HL-60/S4 treated with phorbol 12-myristate 13-acetate at 8.2 ng/mL for 4 days and 3 days (cell line): ENCODE measurements around the gene PET100.
"Not testable (repeated sequence)": the region's sequence is repeated elsewhere in the genome, so short reads cannot be mapped to it uniquely, and the experiment has no call there.

ENCODE experiments used
- in situ Hi-C: fragments of 300-500 bp; cut with MboI; formaldehyde crosslinking; loops from 2 replicates; pipeline ENCODE4 v1.15.0; 2022; ENCODE audit warnings: low sequenced_read_pairs

PET100 gene

DNA sequence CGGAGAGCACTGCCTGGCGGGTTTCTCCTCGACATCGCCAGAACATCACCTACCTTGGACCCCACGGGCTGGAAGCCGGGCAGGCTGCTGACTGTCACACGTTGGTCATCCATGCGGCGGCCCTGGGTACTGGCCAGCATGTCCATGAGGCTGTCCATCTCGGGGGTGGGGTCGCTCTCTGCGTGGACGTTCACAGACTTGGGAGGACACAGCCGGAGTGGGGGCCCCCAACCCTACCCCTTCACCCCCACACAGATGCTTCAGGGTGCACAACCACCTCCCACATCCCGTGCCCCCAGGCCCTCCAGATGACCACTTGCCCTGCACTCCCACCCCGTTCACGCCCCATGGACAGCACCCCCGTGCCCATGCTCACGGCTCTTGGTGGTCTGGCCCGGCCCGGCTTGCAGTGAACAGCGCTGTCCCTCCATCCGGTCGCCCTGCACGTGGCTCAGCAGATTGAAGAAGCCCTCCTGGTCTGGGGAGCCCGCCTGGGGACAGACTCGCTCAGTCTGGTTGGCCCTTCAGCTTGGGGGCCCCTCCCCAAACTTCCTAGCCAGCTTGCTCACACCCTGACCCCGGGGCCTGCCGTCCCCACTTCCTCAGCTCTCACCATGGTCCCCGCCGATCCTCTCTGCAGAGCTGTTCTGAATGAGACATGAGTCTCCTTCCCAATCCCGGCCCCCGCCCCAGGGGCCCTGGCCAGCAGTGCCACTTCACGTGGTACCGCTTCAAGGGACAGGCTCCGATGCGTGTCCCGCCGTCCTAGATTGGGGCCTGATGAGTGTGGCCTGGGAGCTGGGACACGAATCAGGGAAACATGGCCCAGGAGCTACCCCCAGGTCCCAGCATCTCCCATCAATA, 3.0 kb downstream of the PET100 start:
- in situ Hi-C loops: no loop called here

DNA sequence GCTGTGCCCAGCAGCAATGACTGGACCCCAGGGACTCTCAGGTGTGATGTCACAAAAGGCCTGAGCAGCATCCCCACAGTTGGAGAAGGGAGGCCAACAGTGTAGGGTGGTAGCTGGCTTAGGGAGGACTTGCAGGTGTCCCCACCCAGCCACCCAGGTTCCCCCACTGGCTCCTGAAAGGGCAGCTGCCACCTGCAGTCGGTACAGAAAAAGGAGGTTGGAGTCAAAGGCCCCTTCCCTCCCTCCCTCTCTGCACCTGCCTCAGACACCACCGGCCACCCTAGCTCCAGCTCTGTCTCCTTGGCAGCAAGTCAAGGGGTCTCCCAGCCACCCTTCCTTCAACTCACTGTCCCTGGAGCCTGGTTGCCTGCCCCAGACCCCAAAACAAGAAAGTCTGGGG, 4.1 kb downstream of the PET100 start, which contains the start of gene PCP2:
Gene PCP2 (minus strand): TSS at position 22 of the 400 bp plus-strand sequence. CDS start 262 bp downstream, outside the sequence.
- in situ Hi-C loops: no loop called here

DNA sequence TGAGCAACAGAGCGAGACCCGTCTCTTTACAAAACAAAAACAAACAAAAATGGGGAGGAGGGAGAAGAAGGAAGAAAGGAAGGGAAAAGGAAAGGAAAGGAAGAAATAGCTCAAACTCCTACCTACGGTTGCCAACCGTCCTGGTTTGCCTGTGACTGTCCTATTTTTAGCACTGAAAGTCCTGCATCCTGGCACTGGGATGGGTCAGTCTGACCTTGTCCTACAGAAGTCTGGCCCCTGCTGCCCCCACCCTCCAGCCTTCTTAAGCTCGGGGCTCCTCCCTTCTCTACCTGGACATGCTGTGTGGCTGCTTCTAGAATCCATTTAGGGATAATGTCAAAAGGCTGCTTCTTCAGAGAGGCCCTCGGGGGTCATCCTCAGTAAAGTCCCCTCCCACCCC, 6.1 kb downstream of the PET100 start:
- in situ Hi-C loops: no loop called here

DNA sequence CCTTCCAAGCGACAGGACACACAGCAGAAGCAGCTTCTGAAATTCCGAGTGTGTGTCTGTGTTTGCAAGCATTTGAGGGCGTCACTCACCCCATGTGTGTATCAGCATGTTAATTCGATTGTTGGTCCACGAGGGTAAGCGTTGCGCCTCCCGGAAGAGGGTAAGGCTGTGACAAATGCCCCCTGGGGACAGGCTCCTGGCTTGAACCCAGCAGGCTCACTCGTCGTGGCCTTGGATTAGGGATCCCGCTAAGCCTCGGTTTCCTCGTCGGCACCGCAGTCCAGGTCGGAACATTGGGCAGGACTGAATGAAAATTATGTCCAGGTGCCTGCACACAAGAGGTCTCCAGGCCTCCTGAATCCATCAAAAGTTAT, 6.7 kb downstream of the PET100 start:
- in situ Hi-C loops: no loop called here

DNA sequence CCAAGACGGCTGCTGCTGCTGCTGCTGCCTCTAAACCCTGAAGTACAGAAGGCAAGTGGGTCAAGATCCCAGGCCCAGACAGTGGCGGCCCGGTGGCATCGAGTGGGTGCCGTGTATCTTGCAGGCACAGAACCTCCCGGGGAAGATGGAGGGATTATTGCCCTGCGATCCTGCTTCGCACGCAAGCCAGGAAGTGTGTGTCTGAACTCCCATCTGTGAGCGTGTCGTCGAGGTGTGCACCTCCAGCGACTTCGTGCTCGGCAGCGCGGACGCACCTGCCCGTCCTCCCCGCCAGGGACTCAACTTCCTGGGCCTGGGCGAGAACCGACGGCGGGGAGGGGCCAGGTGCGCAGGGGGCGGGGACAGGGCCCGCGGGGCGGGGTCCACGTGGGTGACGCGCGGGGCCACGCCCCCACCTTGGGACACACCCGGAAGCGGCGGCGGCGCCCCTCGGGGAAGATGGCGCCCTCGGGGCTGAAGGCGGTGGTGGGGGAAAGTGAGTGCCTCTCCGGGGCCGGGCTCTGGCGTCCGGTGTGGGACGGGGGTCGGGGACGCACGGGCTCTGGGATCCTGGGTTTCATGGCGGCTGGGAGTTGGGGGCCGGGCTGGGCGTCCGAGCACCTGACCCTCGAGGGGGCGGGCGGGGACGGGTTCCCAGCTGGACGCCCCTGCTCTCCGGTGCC, 7.2 kb downstream of the PET100 start, which contains the start of gene STXBP2:
Gene STXBP2 (plus strand): TSS at position 420 of the 683 bp plus-strand sequence. CDS start 40 bp downstream, at position 460.
- in situ Hi-C loops: no loop called here

DNA sequence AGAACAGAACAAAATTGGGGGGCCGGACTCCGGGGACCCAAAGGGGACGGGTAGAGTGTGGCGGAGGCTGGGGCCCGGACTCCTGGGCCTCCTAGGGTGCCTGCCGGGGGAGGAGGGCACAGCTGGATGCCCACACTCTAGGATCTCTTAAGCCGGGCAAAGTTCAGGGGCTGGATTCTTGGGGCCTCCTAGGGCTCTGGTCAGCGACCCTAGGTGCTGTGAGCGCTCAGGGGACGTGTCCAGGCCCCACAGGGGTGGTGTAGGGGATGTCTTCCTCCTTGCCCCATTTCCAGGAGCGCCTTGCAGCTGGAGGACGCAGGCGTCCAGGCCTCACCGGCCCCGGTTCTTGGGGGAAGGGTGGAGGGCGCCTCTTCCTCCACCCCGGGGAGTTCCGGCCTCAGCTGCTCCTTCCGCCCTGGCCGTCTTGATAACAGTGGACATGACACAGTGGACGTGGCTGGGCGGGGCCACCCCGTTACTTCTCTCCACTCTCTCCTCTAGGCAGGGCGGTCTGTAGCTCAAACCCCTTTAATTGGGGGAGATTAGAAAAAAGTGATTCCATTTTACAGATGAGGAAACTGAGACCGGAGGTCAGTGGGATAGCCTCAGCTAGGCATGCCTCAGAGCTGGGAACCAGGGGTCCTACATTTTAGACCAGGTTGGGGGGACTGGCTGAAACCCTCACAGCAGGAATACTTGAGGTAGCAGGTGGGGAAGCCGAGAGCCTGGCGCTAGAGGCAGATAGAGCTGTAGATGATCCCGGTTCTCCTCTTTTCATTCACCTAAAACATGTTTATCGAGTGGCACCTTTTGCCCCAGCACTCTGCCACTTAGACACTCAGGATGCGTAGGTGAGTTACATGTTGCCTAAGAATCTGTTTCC, 8.0 kb downstream of the PET100 start:
- in situ Hi-C loops: no loop called here

DNA sequence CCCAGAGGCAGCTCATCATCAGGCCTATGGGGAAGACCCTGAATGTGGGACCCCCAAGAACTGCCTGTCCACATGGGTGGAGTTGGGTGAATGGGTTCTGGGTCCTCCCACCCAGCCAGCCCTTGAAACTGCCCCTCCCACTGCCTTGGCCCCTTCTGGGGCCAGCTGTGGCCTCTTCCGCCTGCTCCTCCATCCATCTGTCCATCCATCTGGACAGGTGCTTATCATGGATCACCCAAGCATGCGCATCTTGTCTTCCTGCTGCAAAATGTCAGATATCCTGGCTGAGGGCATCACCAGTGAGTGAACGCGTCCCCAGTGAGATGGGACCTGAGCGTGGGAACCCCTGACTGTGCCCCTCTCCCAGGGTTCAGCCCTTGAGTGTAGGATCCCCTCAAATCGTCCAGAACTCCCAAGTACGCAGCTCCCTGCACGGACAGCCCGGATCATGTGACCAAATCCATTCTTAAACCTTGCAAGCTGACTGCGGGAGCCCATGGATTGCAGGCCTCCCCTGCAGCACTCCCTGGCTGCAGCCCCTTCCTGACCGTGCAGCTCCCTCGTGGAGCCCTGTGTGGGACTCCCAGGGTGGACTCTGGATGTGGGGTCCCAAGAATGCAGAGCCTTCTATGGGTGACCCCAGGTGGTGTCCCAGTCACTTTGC, 9.3 kb downstream of the PET100 start:
- in situ Hi-C loops: no loop called here

DNA sequence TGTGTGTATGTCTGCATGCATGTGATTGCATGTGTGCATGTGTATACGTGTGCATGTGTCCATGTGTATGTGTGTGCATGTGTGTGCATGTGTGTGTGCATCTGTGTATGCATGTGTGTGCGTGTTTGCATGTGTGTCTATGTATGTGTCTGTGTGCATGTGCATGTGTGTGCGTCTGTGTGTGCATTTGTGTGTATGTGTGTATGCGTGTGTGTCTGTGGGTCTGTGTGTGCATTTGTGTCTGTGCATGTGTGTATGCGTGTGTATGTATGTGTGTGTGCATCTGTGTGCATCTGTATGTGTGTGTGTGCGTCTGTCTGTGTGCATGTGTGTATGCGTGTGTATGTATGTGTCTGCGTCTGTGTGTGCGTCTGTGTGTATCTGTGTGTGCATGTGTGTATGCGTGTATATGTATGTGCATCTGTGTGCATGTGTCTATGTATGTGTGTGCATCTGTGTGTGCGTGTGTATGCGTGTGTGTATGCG, 10.3 kb downstream of the PET100 start:
- in situ Hi-C loops: no loop called here

DNA sequence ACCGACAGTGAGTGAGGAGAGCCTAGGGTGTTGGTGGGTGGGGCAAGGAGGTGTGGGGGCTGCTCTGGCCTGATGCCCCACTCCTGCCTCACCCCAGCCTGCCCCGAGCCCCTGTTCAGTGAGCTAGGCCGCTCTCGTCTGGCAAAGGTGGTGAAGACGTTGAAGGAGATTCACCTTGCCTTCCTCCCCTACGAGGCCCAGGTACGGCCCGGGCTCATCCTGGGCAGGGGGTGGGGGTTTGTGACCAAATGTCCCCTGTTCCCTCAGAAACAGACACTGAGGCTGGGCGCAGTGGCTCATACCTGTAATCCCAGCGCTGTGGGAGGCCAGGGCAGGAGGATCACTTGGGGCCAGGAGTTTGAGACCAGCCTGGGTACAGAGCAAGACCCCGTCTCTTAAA, 11.2 kb downstream of the PET100 start:
- in situ Hi-C loops: no loop called here

DNA sequence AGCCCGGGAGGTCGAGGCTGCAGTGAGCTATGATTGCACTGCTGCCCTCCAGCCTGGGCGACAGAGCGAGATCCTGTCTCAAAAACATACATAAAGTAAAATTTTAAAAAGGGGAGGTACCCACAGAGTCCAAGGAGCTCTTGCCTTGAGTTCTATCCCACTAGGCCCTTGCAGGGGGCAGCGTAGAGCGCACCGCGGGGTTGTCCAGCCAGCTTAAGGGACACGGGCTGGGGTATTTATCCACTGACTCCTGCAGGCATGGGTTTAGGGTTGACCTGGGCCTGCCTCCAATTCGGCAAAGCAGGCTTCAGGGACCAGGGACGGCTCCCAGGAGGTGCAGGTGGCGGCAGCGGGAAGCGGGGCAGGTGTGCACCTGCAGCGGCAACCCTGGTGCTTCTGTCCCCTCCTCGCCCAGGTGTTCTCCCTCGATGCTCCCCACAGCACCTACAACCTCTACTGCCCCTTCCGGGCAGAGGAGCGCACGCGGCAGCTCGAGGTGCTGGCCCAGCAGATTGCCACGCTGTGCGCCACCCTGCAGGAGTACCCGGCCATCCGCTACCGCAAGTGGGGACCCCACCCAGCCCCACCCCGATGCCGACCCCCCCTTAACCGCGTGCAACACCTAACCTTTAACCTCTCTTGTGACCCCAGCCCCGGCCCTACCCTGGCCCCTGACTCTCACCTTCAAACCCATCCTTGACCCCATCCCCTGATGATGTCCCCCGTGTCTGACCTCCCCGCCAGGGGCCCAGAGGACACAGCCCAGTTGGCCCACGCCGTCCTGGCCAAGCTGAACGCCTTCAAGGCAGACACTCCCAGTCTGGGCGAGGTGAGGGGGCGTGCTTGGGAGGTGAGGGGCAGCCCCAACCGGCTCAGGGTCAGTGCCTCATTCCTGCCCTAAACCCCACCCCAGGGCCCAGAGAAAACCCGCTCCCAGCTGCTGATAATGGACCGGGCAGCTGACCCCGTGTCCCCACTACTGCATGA, 12.0 kb downstream of the PET100 start:
- in situ Hi-C loops: no loop called here

DNA sequence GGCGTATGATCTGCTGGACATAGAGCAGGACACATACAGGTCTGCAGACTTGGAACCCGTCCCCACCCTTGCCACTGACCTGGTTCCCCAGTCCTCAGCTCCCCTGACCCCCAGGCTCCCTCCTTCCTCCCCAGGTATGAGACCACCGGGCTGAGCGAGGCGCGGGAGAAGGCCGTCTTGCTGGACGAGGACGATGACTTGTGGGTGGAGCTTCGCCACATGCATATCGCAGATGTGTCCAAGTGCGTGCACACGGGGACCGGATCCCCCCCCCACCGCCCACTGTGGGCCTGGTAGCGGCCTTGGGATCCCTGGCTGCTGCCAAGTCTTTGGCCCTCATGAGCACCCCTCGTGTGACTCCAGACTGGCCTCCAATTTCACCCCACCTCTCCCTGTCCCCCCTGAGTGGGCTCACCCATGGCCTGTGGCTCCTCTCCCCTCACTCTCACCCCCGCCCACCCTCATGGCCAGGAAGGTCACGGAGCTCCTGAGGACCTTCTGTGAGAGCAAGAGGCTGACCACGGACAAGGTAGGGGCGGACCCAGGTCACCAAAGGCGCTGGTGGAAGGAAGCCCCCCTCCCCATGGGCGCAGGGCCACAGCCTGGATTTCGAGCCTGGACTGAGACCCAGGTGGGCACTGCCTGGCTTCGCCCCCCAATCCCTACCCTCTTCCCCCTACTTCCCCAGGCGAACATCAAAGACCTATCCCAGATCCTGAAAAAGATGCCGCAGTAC, 12.9 kb downstream of the PET100 start:
- in situ Hi-C loops: no loop called here

DNA sequence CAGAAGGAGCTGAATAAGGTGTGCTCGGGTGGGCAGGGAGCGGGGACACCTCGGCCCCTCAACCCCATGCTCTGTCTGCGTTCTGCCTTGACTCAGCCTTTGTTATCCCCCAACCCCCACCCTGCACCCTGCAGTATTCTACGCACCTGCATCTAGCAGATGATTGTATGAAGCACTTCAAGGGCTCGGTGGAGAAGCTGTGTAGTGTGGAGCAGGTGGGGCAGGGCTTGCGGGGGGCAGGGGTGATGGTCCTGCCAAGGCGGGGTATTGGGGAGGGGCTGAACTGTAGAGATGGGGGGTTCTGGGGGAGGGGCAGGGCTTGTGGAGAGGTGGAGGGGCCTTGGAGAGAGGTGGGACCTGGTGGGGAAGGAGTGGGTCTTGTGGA, 13.4 kb downstream of the PET100 start:
- in situ Hi-C loops: no loop called here

DNA sequence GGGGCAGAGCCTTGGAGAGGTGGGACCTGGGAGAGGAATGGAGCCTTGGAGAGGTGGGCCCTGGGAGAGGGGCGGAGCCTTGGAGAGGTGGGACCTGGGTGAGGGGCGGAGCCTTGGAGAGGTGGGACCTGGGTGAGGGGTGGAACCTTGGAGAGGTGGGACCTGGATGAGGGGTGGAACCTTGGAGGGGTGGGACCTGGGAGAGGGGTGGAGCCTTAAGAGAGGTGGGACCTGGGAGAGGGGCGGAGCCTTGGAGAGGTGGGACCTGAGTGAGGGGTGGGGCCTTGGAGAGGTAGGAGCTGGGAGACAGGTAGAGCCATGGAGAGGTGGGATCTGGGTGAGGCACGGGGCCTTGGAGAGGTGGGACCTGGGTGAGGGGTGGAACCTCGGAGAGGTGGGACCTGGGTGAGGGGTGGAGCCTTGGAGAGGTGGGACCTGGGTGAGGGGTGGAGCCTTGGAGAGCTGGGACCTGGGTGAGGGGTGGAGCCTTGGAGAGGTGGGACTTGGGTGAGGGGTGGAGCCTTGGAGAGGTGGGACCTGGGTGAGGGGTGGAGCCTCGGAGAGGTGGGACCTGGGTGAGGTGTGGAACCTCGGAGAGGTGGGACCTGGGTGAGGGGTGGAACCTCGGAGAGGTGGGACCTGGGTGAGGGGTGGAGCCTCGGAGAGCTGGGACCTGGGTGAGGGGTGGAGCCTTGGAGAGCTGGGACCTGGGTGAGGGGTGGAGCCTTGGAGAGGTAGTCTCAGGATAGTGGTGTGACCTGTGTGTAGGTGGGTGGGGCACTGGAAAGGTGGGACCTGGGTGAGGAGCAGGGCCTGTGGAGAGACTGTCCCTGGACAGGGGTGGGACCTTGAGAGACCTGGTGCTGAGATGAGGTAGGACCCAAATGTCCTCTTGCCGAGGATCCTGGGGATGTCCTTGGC, 14.3 kb downstream of the PET100 start:
- in situ Hi-C loops: not testable (repeated sequence)

DNA sequence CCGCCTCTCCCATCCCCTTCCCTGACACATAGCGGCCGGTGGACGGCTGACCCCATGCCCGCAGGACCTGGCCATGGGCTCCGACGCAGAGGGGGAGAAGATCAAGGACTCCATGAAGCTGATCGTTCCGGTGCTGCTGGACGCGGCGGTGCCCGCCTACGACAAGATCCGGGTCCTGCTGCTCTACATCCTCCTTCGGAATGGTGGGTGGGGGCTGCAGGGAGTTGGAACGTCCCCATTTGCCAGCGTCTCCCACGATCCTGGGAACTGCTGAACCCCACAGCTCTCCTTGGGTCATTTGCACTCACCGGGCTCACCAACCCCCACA, 14.9 kb downstream of the PET100 start:
- in situ Hi-C loops: no loop called here

DNA sequence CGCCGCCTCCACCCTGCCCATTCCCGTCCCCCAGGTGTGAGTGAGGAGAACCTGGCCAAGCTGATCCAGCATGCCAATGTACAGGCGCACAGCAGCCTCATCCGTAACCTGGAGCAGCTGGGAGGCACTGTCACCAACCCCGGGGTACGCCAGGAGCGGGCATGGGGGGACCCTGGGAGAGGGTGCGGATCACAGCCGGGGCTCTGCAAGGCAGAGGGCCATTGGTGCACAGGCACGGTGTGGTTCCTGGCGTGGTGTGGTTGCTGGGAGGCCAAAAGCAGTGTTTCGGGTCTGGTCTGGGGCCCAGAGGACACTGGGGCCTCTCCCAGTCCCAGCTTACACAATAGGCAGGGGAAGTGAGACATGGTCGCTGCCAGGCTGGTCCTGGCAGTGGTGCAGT, 15.6 kb downstream of the PET100 start:
- in situ Hi-C loops: no loop called here

DNA sequence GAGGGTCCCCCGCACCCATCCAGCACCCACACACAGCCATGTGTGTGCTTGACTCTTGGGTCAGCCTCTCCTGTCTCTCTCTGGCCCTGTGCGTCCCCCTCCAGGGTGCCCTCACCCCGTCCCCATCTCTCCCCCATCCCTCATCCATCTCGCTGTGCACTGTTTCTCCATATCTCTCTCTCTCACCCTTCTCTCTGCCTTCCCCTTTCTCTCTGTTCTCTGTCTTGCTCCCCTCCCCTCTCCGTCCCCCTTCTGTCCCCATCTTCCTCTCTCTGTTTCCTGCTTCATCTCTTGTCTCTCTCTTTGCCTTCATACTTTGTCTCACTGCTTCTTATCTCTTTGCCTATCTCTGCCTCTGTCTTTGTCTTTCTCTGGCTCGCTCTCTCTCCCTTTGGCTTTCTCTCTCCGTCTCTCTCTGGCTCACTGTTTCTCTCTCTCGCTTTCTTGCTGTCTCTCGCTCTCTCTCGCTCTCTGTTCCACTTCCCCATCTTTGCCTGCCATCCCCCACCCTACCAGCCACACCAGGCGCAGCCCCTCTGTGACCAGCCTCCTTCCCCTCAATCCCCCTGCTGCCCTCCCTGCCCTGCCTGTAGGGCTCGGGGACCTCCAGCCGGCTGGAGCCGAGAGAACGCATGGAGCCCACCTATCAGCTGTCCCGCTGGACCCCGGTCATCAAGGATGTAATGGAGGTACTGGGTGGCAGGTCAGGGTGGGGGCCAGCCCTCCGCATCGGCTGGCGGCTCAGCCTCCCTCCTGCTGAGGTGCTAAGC, 16.2 kb downstream of the PET100 start:
- in situ Hi-C loops: no loop called here

DNA sequence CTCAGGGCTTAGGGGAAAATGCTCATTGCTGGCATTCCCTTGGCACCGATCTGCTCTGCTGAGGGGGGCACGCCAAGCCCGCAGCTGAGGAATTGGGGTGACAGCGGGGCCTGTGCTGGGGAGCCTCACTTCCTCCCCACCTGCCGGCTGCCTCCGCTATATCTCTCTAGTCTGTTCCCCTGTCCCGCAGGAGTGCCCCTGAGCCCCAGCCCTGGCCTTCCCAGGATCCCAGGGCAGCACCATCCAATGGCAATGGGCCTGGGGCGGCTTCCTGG, 16.8 kb downstream of the PET100 start:
- in situ Hi-C loops: no loop called here
